Thyroid gland (tissue), 4 donors: ENCODE results near the gene SGSH.
A peak's percentile ranks its signal among the peaks of the same experiment; 100 is the strongest.

ENCODE experiments used
- CTCF ChIP-seq, 6 experiments: fragments of 200-600 bp in 3 of 6; fragments of 450-650 bp in 3 of 6; sonication (generic) in 3 of 6; IDR thresholded peaks; one replicate each; pipeline ENCODE4 v1.5.1; 2016 to 2019; ENCODE audit warnings: antibody characterized with exemption in 6 of 6, mild to moderate bottlenecking in 2 of 6, inconsistent platforms in 1 of 6, moderate library complexity in 1 of 6
- POLR2A ChIP-seq, 2 donors: fragments of 450-650 bp; IDR thresholded peaks; one replicate each; pipeline ENCODE4 v1.6.1; 2017; ENCODE audit warnings: antibody characterized with exemption in 2 of 2, mild to moderate bottlenecking in 2 of 2, moderate library complexity in 1 of 2

GRCh38 chr17:80254396-80255251, 34.5 kb upstream of the SGSH start:
- TF ChIP-seq CTCF (IDR thresholded peaks at IDR 0.05): no peak
- peak in 1 of 2 donors; percentile 45 for TF ChIP-seq POLR2A (IDR thresholded peaks at IDR 0.05)
